ENCODE results near the gene LPAR6.

The LPAR6 gene

DNA sequence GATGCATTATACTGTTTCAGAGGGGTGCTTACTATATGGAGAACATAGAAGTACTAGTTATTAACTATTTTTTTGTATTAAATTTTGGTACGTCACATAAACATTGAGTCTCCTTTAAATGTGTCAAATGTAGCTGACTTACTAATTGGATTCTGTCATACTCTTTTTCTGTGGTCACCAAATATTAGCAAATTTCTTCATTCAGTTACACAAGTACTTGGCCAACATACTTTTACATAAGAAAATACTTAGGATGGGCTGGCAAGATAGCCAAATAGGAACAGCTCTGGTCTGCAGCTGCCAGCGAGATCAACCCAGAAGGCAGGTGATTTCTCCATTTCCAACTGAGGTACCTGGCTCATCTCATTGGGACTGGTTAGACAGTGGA lies 19.2 kb downstream of the LPAR6 start:
- H3K4me3 ChIP-seq (ENCODE audit: severe bottlenecking), result no peak overlapping the region
- TF ChIP-seq, protein P1, sequence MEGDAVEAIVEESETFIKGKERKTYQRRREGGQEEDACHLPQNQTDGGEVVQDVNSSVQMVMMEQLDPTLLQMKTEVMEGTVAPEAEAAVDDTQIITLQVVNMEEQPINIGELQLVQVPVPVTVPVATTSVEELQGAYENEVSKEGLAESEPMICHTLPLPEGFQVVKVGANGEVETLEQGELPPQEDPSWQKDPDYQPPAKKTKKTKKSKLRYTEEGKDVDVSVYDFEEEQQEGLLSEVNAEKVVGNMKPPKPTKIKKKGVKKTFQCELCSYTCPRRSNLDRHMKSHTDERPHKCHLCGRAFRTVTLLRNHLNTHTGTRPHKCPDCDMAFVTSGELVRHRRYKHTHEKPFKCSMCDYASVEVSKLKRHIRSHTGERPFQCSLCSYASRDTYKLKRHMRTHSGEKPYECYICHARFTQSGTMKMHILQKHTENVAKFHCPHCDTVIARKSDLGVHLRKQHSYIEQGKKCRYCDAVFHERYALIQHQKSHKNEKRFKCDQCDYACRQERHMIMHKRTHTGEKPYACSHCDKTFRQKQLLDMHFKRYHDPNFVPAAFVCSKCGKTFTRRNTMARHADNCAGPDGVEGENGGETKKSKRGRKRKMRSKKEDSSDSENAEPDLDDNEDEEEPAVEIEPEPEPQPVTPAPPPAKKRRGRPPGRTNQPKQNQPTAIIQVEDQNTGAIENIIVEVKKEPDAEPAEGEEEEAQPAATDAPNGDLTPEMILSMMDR (IDR thresholded peaks at IDR 0.05; ENCODE audit: poor library complexity, severe bottlenecking), result no peak
- H3K9me3 ChIP-seq (ENCODE audit: severe bottlenecking), result no peaks in the 10 kb centered on the region
- H3K27ac ChIP-seq (ENCODE audit: poor library complexity, severe bottlenecking), result no peak overlapping the region
- no peak for ATAC-seq (ENCODE audit: low read depth)
- H3K27me3 ChIP-seq (ENCODE audit: insufficient read depth, poor library complexity, severe bottlenecking), result no peaks in the 10 kb centered on the region
- peaks cover 8% of the 10 kb centered on the region for H3K36me3 ChIP-seq (ENCODE audit: low read depth)
- no peak for DNase-seq (ENCODE audit: low spot score)
- peaks cover 12% of the 10 kb centered on the region for H3K4me1 ChIP-seq (ENCODE audit: insufficient read depth, poor library complexity, severe bottlenecking)

GRCh38 chr13:48393030-48393697 lies 19.7 kb downstream of the LPAR6 start:
- no peak for DNase-seq (ENCODE audit: low spot score)
- Histone ChIP-seq H3K27ac (ENCODE audit: poor library complexity, severe bottlenecking) (no peak overlapping the region), H3K9me3 (ENCODE audit: severe bottlenecking) (no peaks in the 10 kb centered on the region), H3K4me1 (ENCODE audit: insufficient read depth, poor library complexity, severe bottlenecking) (peaks cover 7% of the 10 kb centered on the region), H3K36me3 (ENCODE audit: low read depth) (peaks cover 8% of the 10 kb centered on the region), H3K4me3 (ENCODE audit: severe bottlenecking) (no peak overlapping the region), H3K27me3 (ENCODE audit: insufficient read depth, poor library complexity, severe bottlenecking) (no peaks in the 10 kb centered on the region)
- no peak for ATAC-seq (ENCODE audit: low read depth)
- TF ChIP-seq, protein P1 (IDR thresholded peaks at IDR 0.05; ENCODE audit: poor library complexity, severe bottlenecking), result no peak

DNA sequence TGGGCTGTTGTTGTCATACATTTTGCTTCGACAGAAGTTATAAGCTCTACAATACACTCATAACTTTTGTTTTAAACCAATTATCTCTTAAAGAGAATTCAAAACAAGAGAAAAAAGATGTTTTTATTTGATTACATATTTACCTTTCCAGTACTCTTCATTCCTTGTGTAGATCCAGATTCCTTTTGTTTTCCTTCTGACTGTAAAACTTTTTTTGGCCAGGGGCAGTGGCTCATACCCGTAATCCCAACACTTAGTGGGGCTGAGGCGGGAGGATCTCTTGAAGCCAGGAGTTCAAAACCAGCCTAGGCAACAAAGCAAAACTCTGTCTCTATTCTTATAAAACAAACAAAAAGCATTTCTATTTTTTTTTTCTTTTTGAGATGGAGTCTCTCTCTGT lies 21.7 kb downstream of the LPAR6 start:
- ATAC-seq (ENCODE audit: low read depth) (no peak), DNase-seq (ENCODE audit: low spot score) (no peak)
- Histone ChIP-seq H3K36me3 (ENCODE audit: low read depth) (peaks cover 8% of the 10 kb centered on the region), H3K27ac (ENCODE audit: poor library complexity, severe bottlenecking) (no peak overlapping the region), H3K4me1 (ENCODE audit: insufficient read depth, poor library complexity, severe bottlenecking) (no peaks in the 10 kb centered on the region), H3K27me3 (ENCODE audit: insufficient read depth, poor library complexity, severe bottlenecking) (no peaks in the 10 kb centered on the region), H3K4me3 (ENCODE audit: severe bottlenecking) (no peak overlapping the region), H3K9me3 (ENCODE audit: severe bottlenecking) (no peaks in the 10 kb centered on the region)
- TF ChIP-seq, protein P1 (IDR thresholded peaks at IDR 0.05; ENCODE audit: poor library complexity, severe bottlenecking), result no peak

DNA sequence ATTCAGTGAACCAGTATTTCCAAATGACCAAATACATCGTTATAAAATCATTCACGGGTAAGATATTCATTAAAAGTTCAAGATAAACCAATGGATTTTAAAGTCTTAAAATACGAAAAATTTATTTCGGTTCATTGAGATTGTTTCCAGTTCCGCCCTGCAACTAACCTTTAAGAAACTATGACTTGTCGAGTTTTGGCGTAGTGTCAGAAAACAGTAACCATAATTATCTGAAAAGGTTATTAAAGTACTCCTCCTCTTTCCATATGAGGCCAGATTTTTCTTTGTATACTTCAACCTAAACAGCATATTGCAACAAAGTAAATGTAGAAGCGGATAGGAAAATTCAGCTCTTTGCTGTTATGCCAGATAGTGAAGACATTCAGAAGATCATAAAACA lies 26.1 kb downstream of the LPAR6 start:
- H3K27me3 ChIP-seq (ENCODE audit: insufficient read depth, poor library complexity, severe bottlenecking), result no peaks in the 10 kb centered on the region
- H3K4me1 ChIP-seq (ENCODE audit: insufficient read depth, poor library complexity, severe bottlenecking), result no peaks in the 10 kb centered on the region
- ATAC-seq (ENCODE audit: low read depth), result no peak
- H3K36me3 ChIP-seq (ENCODE audit: low read depth), result peaks cover 16% of the 10 kb centered on the region; the same call in 1 of the 2 replicates
- no peak overlapping the region for H3K27ac ChIP-seq (ENCODE audit: poor library complexity, severe bottlenecking)
- DNase-seq (ENCODE audit: low spot score), result no peak
- H3K9me3 ChIP-seq (ENCODE audit: severe bottlenecking), result no peaks in the 10 kb centered on the region
- TF ChIP-seq, protein P1 (IDR thresholded peaks at IDR 0.05; ENCODE audit: poor library complexity, severe bottlenecking), result no peak
- H3K4me3 ChIP-seq (ENCODE audit: severe bottlenecking), result no peak overlapping the region

GRCh38 chr13:48383384-48383783 lies 29.5 kb downstream of the LPAR6 start:
- H3K4me3 ChIP-seq (ENCODE audit: severe bottlenecking), result no peak overlapping the region
- no peaks in the 10 kb centered on the region for H3K27me3 ChIP-seq (ENCODE audit: insufficient read depth, poor library complexity, severe bottlenecking)
- no peaks in the 10 kb centered on the region for H3K4me1 ChIP-seq (ENCODE audit: insufficient read depth, poor library complexity, severe bottlenecking)
- no peak for DNase-seq (ENCODE audit: low spot score)
- H3K36me3 ChIP-seq (ENCODE audit: low read depth), result peaks cover 38% of the 10 kb centered on the region
- TF ChIP-seq, protein P1 (IDR thresholded peaks at IDR 0.05; ENCODE audit: poor library complexity, severe bottlenecking), result no peak
- H3K9me3 ChIP-seq (ENCODE audit: severe bottlenecking), result no peaks in the 10 kb centered on the region
- no peak overlapping the region for H3K27ac ChIP-seq (ENCODE audit: poor library complexity, severe bottlenecking)
- no peak for ATAC-seq (ENCODE audit: low read depth)

All from RWPE2 (cell line).